Cerebellar cortex (tissue), 1 donor: Measurements from ENCODE around the gene NLGN1.
A peak's percentile ranks its signal among the peaks of the same experiment; 100 is the strongest.

ENCODE experiments used
- DNase-seq: peaks from one replicate; pipeline ENCODE4 v3.0.0-alpha.2; 2015; ENCODE audit warnings: low spot score

Gene NLGN1

DNA sequence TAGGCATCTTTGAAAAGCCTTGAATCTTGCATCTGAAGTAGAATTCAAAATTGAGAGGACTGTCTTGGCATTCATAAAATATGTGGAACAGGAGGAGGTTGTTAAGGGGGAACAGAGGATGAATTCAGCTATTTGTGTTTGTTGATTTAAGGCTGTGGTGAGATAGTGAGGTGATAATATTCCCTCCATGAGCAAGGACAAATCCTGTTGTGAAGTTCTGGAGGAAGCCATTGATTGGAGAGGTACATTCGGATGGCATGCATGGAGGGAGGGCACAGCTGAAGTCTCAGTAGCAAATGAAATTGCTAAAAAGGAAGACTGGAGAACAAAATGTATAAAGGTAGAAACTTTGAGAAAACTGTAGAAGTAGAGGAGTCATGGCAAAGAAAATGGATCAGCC lies 443.8 kb downstream of the NLGN1 start:
- DNase-seq, result no peak

DNA sequence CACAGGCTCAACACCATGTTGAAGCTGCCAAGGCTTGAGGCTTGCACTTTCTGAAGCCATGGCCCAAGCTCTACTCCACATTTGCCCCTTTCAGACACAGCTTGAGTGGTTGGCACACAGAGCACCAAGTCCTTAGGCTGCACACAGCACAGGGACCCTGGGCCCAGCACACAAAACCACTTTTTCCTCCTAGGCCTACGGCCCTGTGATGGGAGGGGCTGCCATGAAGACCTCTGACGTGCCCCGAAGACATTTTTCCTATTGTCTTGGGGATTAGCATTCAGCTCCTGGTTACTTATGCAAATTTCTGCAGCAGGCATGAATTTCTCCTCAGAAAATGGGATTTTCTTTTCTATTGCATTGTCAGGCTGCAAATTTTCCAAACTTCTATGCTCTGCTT lies 445.5 kb downstream of the NLGN1 start:
- DNase-seq, result no peak

DNA sequence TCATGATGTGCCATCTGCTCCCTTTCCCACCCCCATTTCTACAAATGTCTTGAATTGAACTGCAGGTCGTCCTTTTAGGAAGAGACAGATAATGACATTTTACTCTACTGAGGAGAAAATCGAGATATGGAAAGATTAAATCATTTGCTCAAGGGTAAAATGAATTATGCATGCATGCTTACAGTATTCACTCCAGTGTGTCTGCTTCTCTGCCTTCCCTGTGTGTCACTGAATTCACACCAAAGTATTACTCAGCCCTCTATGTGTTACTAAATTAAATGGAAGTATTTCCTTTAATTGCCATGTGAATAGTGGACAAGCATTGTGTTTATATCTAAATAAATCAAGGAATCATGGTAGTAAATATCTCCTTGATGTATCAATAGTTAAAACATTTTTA lies 449.0 kb downstream of the NLGN1 start:
- no peak for DNase-seq

DNA sequence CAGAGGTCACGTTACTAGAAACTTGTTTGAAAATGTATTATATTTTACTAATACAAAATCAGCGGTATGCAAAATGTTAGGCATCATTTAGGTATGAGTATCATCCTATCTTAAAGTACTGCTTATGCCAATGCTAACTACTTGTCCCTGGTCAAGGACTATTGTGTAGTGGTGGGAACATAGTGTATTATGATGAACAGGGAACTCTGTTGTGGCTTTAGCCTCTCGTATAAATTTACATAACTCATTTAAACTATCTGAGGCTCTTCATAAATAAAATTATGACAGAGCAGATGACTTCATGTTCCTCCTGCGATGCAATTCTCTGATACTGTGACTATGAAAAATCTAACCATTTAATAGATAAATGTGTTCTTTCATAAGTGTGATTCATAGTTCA lies 451.9 kb downstream of the NLGN1 start:
- no peak for DNase-seq

DNA sequence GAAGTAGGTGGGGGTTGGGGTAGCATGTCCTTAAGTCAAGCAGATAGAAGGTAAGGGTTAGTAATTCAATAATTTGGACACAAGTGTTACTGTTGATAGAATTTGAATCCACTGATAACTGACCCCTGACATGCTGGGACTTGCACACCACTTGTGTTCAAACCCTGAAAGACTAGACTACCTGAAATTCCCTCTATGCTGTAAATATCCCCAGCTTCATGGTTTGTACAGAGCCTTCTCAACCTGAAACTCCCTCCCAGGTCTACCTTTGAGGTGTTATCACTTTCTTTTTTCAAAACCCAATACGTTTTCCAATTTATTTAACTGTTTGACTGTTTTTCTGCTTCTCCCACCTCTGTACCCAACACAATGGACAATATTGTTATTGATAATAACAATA lies 459.6 kb downstream of the NLGN1 start:
- no peak for DNase-seq

DNA sequence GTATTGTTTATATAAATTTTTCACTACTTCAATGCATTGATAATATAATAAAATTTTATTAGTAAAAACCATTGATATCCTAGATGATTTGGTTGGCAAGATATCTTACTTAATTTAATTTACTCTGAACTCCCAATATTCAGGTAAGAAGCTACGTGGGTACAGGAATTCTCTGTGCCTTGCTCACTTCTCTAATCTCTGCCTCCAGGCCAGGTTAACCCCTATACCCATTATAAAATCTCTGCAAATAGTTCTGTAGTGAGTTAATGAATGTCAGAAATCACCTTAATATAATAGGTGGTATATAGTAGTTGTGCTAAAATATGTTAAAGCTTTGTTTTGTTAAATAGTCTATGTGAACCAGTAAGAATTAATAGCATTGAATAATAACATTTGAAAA lies 465.2 kb downstream of the NLGN1 start:
- DNase-seq, result no peak

DNA sequence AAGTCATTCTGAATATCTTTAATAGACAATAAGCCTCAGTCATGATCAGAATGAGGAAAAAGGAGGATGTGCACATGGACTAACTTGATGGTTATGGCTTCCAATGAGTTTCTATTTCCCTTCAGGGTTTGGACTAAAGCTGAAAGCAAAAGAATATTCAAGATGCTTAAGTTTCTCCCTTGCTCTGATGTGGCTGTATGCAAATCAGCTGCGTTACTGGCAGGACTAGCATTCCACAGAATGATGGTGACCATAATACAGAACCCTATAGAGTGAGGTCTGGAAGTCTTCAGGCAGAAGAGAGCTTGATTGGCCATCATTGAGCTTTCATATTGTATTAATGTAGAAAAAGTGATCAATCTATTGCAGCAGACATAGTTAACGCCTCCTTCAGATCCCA lies 466.0 kb downstream of the NLGN1 start:
- no peak for DNase-seq

DNA sequence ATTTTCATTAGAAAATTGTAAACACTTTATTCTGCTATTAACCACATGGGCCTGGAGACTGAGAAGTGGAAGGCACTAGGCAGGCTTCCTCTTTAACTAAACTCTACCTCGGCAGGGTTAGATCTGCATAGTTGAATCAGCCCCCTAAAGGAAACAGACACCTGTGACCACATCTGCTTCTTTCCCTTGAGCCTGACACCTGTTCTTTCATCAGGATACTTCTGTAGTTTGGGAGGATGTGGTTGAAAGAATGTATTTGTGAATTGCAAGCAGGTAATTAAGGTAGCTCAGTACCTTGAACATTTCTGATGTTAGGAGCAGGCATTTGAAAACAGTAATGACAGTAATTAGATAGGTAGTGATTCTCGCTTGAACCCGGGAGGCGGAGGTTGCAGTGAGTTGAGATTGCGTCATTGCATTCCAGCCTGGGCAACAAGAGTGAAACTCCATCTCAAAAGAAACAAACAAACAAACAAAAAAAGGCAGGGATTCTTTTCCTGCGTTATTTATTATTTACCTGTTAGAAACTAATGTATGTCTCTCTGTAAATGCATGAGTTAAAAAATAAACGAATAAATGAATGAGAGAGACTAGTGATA lies 468.5 kb downstream of the NLGN1 start:
- DNase-seq, result no peak

DNA sequence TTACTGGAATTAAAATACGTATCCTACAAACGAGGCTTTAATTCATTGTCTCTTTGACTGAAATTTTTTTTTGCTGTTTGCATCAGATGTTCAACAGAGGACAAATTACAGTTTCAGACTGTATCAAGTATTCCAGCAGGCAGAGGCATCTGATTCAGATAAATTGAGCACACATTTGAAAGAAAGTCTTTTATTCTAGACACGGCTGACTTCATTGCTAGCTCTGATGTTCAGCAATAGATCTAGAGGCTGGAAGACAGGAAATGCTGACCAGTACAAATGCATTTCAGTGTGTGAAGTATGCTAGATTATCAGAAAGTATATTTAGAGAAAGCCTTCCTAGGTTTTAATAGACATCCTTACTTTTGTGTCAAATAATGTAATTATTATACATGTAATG lies 472.2 kb downstream of the NLGN1 start:
- no peak for DNase-seq

DNA sequence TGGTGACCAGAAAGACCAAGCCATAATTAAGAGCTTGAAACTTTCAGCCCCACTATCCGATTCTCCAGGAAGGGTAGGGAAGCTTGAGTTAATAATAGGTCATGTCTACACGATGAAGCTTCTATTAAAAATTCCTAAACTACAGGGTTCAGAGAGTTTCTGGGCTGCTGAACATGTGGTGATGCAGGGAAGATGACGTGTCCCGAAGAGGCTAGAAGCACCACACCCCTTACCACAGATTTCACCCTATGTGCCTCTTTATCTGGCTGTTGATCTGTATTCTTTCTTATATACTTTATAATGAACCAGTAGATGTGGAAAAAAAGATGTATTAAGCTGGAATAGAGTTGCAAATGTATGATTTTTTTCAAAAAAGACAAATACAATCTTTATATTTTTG lies 473.4 kb downstream of the NLGN1 start:
- DNase-seq, result no peak

DNA sequence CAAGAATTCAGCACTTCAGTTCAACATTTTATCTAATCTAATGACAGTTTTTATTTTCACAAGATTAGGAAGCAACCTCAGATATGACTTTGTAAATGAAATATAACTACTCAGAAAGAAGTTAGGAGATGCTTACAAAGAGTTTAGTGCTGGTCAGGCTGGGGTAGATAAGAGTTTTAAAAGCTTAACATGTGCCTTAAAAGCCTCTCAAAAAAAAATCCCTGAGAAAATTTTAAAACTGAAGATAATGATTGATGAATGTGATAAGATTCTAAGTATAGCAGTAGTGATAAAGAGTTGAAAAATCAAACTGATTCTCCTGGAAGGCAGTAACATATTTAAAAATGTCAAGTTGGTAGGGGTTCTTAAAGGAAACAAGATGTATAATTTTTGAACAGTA lies 478.2 kb downstream of the NLGN1 start:
- DNase-seq, result no peak

DNA sequence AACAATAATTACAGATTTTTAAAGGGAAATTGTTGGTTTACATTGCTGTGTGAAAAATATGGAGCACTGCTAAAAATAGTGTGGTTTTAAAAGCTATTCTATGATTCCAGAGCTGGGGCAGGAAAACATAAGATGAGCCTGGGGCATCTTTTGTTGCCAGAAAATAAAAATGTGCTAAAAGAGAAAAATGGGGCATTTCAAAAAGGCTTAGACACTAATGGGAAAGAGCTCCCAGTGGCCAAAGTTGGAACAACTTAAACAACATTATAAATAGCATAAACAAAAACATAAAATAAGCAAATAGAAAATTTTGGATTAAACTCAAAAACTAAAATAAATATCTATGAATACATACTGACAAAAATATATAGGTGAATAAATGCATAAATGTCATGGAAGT lies 478.9 kb downstream of the NLGN1 start:
- no peak for DNase-seq

DNA sequence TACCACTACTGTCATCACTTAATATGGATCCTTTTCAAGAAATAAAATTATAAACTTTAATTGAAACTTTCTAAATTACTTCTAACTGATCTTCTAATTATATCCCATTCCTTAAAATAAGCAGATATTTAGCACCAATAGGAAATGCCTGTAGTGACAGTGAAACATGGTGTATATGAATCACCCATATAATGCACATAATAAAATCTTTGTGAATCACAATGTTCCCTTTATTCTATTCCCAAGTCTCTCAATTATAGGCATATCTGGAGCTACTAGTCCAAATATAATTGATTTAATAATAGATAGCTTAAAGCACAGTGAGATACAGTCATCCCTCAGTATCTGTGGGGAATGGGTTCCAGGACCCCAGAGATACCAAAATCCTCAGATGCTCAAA lies 490.3 kb downstream of the NLGN1 start:
- DNase-seq, result no peak

DNA sequence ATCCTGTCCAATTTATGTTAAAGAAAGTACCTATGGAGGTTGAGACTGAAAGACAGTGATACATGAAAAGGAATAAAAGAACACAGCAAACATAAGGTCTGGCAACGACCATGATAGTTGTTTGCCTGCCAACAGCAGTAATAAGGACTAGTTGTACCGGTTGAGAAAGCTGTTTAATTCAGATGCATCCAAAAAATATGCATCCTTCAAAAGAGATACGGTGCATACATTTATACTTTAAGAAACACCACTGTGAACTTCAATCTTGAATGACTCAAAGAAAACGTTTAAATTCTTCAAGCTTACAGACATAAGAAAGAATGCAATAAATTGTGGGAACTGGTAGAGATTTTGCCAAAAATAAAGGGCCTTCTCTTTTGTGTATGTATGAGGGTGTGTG lies 492.1 kb downstream of the NLGN1 start:
- peak; percentile 86 for DNase-seq

DNA sequence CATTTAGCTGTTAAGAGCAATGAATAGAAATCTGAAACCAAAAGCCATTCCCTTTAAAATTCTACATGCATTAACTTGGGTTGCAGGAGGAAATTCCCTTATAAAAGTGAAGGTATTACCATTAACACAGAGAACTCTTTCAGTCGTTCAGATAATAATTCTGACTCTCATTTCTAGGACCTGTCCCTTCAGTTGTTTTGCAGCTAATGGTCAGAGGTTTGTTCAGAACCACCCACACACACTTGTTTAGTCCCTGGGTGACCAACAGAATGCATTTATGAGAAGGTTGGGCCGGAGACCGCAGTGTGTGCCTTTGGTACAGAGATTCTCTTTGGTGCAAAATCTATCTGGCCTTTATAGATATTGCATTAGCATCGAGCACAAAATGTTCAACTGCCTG lies 492.5 kb downstream of the NLGN1 start:
- DNase-seq, result peak; percentile 58

DNA sequence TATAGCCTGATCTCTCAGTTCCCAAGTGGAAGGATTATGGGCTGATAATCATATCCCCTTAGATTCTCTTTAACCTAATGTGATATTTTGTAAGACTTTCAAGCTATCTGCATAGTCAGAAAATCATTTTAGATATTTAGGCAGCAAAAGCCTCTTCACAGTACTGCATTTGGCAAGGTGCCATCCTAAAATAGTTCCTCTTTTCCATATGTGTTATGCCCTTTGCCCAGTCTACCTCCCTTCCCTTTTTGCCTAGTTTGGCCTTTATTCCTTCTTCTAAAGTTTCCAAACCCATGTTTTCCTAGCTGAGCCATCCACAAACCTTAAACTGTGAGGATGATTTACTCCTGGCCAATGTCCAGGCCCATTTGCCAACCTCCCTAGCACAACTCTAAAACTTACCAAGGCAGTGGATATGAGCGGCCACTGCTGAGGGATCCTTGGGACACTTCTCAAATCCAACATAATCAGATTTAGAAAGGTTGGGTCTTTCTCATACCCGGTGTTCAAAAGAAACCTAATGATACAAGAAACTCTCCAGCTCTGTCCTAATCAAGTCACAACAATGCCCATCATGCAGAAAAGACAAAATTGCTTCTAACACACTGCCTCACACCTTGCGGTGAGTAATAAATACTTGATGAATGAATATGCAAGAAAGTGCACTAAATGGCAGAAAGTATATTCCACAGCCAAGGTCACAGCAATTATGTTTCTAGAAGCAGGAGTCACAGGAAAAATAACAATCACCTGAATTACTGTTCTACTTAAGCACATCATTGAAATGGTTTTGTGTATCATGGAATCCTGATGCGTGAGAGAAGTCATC lies 493.9 kb downstream of the NLGN1 start:
- peak; percentile 60 for DNase-seq

DNA sequence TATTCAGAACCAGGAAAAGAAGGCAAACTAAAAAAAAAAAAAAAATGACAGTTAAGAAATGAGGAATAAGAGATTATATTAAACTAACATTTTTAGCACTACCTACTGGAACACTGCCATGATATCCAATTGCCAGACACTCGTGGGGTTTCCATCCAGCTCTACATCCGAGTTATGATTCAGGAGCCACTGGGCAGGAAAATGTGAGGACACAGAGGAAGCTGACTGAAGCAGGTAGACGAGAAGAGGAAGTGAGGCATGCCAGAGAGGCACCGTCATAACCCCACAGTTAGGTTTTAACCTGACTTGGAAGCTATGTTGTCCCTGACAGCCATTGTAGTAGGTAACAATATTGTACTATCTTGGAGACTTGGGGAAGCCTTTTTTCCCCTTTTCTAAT lies 495.0 kb downstream of the NLGN1 start:
- peak; percentile 73 for DNase-seq

DNA sequence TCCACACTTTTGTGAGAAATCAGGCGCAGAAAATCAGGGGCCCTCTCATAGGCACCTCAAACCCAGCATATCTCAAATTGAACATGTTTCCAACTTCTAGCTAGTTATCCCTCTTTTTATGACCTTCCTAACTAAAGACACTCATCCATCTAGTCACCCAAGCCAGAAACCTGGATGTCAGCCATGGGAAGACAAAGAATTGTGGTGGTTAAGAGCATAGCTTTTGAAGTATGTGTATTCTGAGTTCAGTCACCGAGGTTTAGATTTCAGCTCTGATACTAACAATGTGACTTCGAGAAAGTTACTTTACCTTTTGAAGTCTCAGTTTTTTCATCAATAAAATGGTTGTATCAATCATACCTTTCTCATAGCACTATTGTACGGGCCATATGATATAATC lies 495.5 kb downstream of the NLGN1 start:
- no peak for DNase-seq

DNA sequence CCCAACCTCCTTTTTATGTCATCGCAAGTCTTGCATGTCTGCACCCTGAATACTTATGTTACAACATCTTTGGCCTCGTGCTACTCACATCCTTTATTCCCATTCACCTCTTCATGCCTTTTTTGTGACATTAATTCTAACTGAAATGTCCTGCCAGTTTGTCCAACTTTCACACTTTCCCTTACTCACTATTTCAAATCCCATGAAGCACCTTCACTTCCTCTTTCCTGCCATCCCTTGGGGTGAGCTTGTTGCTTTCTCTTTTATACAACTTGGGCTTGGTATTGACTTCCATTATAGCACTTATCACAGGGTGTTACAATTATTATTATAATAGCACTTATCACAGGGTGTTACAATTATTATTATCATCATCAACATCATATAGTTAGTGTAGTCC lies 496.3 kb downstream of the NLGN1 start:
- no peak for DNase-seq

DNA sequence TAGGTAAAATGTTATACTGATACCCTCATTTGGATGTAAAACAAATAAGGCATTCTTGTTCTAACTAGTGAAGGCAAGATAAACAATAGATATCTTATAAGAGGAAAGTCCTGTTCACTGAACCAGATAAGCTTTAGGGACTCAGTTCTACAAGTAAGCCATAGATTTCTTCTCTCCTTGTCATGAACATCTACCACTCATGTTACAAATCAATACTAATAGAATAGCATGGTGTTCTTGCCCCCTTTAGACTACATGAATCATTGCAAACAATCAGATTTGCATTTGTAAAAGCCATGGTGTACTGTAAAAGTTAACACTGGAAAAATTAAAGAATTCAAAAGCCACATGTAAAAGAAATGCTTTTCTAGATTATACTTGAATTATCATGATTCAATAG lies 500.1 kb downstream of the NLGN1 start:
- no peak for DNase-seq

DNA sequence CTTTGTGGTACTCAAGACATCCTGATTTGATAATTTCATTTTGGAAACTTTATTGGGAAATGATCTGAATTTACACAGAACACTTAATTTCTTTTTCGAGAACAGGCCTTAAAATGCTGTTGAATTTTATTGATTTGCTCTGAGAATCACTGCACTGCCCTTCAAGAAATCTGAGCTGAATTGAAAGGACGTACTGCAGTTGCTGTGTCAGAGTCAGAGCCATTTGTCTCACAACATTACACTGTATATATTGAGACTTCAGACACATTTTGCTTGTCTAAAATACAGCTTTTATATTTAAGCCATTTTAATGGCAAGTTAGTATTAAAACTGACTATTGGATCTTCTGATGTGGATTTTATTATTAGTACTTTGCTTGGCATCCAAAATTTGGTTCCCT lies 504.1 kb downstream of the NLGN1 start:
- no peak for DNase-seq

DNA sequence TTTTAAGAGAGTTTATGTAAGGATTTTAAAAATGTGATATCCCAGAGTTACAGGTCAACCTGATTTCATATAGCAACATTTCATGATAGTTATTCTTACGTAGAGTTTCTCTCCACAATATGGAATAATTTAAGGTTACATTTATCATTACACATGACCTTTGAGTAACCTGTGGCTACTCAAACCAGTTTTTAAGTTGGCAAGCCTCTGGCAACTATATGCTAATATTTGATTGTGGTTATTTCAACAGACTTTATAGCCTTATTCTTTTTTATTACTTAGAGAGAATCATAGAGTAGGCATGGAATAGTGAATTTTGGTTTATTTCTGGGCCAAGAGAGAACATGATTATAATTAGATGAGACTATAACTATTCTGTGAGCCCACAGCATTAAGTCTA lies 504.9 kb downstream of the NLGN1 start:
- no peak for DNase-seq

DNA sequence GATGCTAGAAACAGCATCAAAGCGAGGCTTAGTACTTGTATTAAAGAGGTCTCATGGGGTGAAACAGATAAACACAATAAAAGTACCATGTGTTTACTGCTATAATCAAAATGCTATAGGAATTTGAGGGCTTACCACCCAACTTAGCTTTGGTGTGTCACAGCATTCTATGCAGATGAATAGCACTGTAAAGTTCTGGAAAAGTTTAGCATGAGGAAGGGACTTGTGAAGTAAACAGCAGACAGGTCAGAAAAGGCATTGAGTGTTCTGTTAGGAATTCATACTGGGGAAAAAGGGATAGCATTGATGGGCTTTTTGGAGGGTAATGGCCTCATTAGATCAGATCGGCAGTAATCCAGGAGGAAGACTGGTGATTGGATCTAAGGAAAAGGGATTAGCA lies 505.3 kb downstream of the NLGN1 start:
- DNase-seq, result no peak

DNA sequence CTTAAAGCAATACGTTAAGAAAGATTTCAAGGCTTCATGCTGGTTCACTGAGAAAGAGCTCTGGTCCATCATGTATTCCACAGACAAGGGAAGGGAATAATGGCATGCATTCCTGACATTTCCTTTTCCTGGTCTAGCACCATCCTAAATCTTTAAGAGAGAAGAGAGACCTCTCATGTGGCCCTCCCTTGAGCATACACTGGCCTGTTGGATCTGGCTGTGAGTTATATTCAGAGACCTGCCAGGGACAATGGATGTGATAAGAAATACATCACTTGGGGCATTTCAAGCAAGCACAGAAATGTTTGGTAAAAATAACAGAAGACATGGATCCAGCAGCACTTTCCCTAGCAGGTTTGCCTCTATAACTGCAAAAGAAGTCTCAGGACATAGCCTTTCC lies 507.8 kb downstream of the NLGN1 start:
- DNase-seq, result no peak
